GM19463 (cell line): ENCODE results near the gene CPNE4.

Source experiments
- ATAC-seq: cut with Tn5 transposase; IDR thresholded peaks from one replicate; pipeline ENCODE4 v1.9.1; 2021; ENCODE audit warnings: mild to moderate bottlenecking, moderate library complexity; ENCODE audit not compliant: unreplicated experiment

Gene CPNE4

GRCh38 chr3:131705558-131706051 is 329.2 kb downstream of the CPNE4 start:
- ATAC-seq = peak; percentile 83

- no peak for ATAC-seq
Measured at GRCh38 chr3:131705099-131705498, 329.7 kb downstream of the CPNE4 start.

GRCh38 chr3:131704098-131704497 is 330.7 kb downstream of the CPNE4 start:
- no peak for ATAC-seq

- ATAC-seq = no peak
Measured at GRCh38 chr3:131702146-131702545, 332.7 kb downstream of the CPNE4 start.

GRCh38 chr3:131701153-131701770 is 333.6 kb downstream of the CPNE4 start:
- ATAC-seq = no peak

GRCh38 chr3:131699001-131699400 is 335.8 kb downstream of the CPNE4 start:
- no peak for ATAC-seq

- ATAC-seq = no peak
Measured at GRCh38 chr3:131694376-131694775, 340.4 kb downstream of the CPNE4 start.

GRCh38 chr3:131692356-131692755 is 342.5 kb downstream of the CPNE4 start:
- no peak for ATAC-seq

GRCh38 chr3:131690800-131691199 is 344.0 kb downstream of the CPNE4 start:
- ATAC-seq = peak; percentile 72

GRCh38 chr3:131688370-131688769 is 346.4 kb downstream of the CPNE4 start:
- ATAC-seq = peak; percentile 35

GRCh38 chr3:131669600-131669999 is 365.2 kb downstream of the CPNE4 start:
- ATAC-seq = no peak

GRCh38 chr3:131658771-131659170 is 376.0 kb downstream of the CPNE4 start:
- ATAC-seq = no peak

- no peak for ATAC-seq
Measured at GRCh38 chr3:131658115-131658514, 376.7 kb downstream of the CPNE4 start.

GRCh38 chr3:131655070-131655690 is 379.6 kb downstream of the CPNE4 start:
- ATAC-seq = no peak

- ATAC-seq = no peak
Measured at GRCh38 chr3:131645638-131646037, 389.2 kb downstream of the CPNE4 start.

- ATAC-seq = no peak
Measured at GRCh38 chr3:131636266-131636775, 398.5 kb downstream of the CPNE4 start.

GRCh38 chr3:131630807-131631206 is 404.0 kb downstream of the CPNE4 start:
- no peak for ATAC-seq

GRCh38 chr3:131630097-131630496 is 404.7 kb downstream of the CPNE4 start:
- ATAC-seq = peak; percentile 99

GRCh38 chr3:131623431-131623830 is 411.4 kb downstream of the CPNE4 start:
- ATAC-seq = no peak

GRCh38 chr3:131622726-131623125 is 412.1 kb downstream of the CPNE4 start:
- ATAC-seq = no peak

- ATAC-seq = peak; percentile 50
Measured at GRCh38 chr3:131620977-131621376, 413.8 kb downstream of the CPNE4 start.

GRCh38 chr3:131619821-131620220 is 415.0 kb downstream of the CPNE4 start:
- no peak for ATAC-seq
